Measurements from ENCODE around the gene XRCC4. TPM values are rescaled to one million over a fixed set of nuclear protein-coding genes. Genes with fewer than 3 reads are reported as not detected.

Gene XRCC4
- total RNA-seq, 2 experiments from 2014 or later, result 12.8 to 12.9 TPM

GRCh38 chr5:83082750-83083149 is 5.4 kb downstream of the XRCC4 start:
- no peak for TF ChIP-seq CTCF (IDR thresholded peaks at IDR 0.05)
- Mint-ChIP-seq H3K27me3 (no peaks in the 10 kb centered on the region), H3K9me3 (no peaks in the 10 kb centered on the region), H3K4me3 (no peak overlapping the region), H3K27ac (no peak overlapping the region), H3K36me3 (ENCODE audit: low read depth) (peaks cover 1% of the 10 kb centered on the region), H3K4me1 (ENCODE audit: low read depth) (peaks cover 7% of the 10 kb centered on the region)
- intact Hi-C loops (cut with micrococcal nuclease), result no loop called here
- ATAC-seq (no peak), DNase-seq (no peak)
- ChIA-PET POLR2A (interaction anchor here (0.7 kb wide), 1 partner anchor 17 kb away, joined by 3 read pairs; no protein-coding TSS in a partner anchor), CTCF (no interaction called here)

GRCh38 chr5:83084336-83084735 is 7.0 kb downstream of the XRCC4 start:
- Mint-ChIP-seq H3K9me3 (no peaks in the 10 kb centered on the region), H3K36me3 (ENCODE audit: low read depth) (peaks cover 1% of the 10 kb centered on the region), H3K4me3 (no peak overlapping the region), H3K4me1 (ENCODE audit: low read depth) (no peaks in the 10 kb centered on the region), H3K27me3 (no peaks in the 10 kb centered on the region), H3K27ac (no peak overlapping the region)
- CTCF ChIA-PET, result no interaction called here
- POLR2A ChIA-PET, result no interaction called here
- no peak for TF ChIP-seq CTCF (IDR thresholded peaks at IDR 0.05)
- no peak for DNase-seq
- intact Hi-C loops (cut with micrococcal nuclease), result no loop called here
- no peak for ATAC-seq

GRCh38 chr5:83085106-83085505 is 7.8 kb downstream of the XRCC4 start:
- Mint-ChIP-seq H3K4me1 (ENCODE audit: low read depth) (no peaks in the 10 kb centered on the region), H3K4me3 (no peak overlapping the region), H3K9me3 (no peaks in the 10 kb centered on the region), H3K27me3 (no peaks in the 10 kb centered on the region), H3K36me3 (ENCODE audit: low read depth) (peaks cover 1% of the 10 kb centered on the region), H3K27ac (no peak overlapping the region)
- ATAC-seq (no peak), DNase-seq (no peak)
- intact Hi-C loops (cut with micrococcal nuclease), result no loop called here
- CTCF ChIA-PET, result no interaction called here
- POLR2A ChIA-PET, result interaction anchor here (1.5 kb wide), 1 partner anchor 8 kb away, joined by 5 read pairs; the partner anchor contains the start of genes TMEM167A and XRCC4
- TF ChIP-seq CTCF (IDR thresholded peaks at IDR 0.05), result no peak

GRCh38 chr5:83090169-83090568 is 12.8 kb downstream of the XRCC4 start:
- Mint-ChIP-seq H3K4me1 (ENCODE audit: low read depth) (peaks cover 23% of the 10 kb centered on the region), H3K27ac (no peak overlapping the region), H3K36me3 (ENCODE audit: low read depth) (peaks cover 22% of the 10 kb centered on the region), H3K27me3 (no peaks in the 10 kb centered on the region), H3K9me3 (peaks cover 19% of the 10 kb centered on the region), H3K4me3 (no peak overlapping the region)
- DNase-seq (no peak), ATAC-seq (no peak)
- POLR2A ChIA-PET, result no interaction called here
- intact Hi-C loops (cut with micrococcal nuclease), result no loop called here
- TF ChIP-seq CTCF (IDR thresholded peaks at IDR 0.05), result no peak
- CTCF ChIA-PET, result interaction anchor here (1.5 kb wide), 1 partner anchor 9 kb away, joined by 3 read pairs; no protein-coding TSS in a partner anchor

GRCh38 chr5:83092619-83093018 is 15.3 kb downstream of the XRCC4 start:
- H3K4me1 Mint-ChIP-seq (ENCODE audit: low read depth), result peaks cover 23% of the 10 kb centered on the region
- DNase-seq (no peak), ATAC-seq (no peak)
- peaks cover 24% of the 10 kb centered on the region for H3K36me3 Mint-ChIP-seq (ENCODE audit: low read depth)
- CTCF ChIA-PET, result no interaction called here
- intact Hi-C loops (cut with micrococcal nuclease), result no loop called here
- POLR2A ChIA-PET, result no interaction called here
- peaks cover 23% of the 10 kb centered on the region for H3K9me3 Mint-ChIP-seq
- H3K4me3 Mint-ChIP-seq, result no peak overlapping the region
- no peaks in the 10 kb centered on the region for H3K27me3 Mint-ChIP-seq
- peak overlapping the region; percentile 67 for H3K27ac Mint-ChIP-seq
- TF ChIP-seq CTCF (IDR thresholded peaks at IDR 0.05), result no peak
